Epithelial cell of esophagus (primary cell): ENCODE results near the gene DYNC2LI1.
"Not testable (repeated sequence)": the region's sequence is repeated elsewhere in the genome, so short reads cannot be mapped to it uniquely, and the experiment has no call there.

ENCODE experiments used
- DNase-seq: peaks from one replicate; pipeline ENCODE4 v3.0.0; 2010; ENCODE audit warnings: low read depth
- H3K4me3 ChIP-seq: 2 replicates; pipeline ENCODE4 v1.5.1; 2011; ENCODE audit warnings: mild to moderate bottlenecking, low read length, control low read depth
- CTCF ChIP-seq: IDR thresholded peaks from 2 replicates; pipeline ENCODE4 v1.5.1; 2011; ENCODE audit warnings: low read depth, mild to moderate bottlenecking, low read length, control low read depth, inconsistent platforms; ENCODE audit not compliant: insufficient read depth; ENCODE audit errors: missing control alignments

The DYNC2LI1 gene

GRCh38 chr2:43773876-43774613 is at the start of gene DYNC2LI1:
Gene DYNC2LI1, plus strand, starts transcription at chr2:43774039. Its CDS starts 100 bp downstream, at chr2:43774139.
- peak; percentile 94 for DNase-seq
- peak within 1 kb of the TSS; percentile 64 for H3K4me3 ChIP-seq
- TF ChIP-seq CTCF: no peak

- H3K4me3 ChIP-seq: no peak overlapping the region
- TF ChIP-seq CTCF: no peak
- no peak for DNase-seq
Observed at GRCh38 chr2:43724728-43725526, 48.9 kb upstream of the DYNC2LI1 start.

- no peak for DNase-seq
- TF ChIP-seq CTCF: no peak
- H3K4me3 ChIP-seq: no peak overlapping the region
Observed at GRCh38 chr2:43725711-43726246, 48.1 kb upstream of the DYNC2LI1 start.

GRCh38 chr2:43726961-43727633 is 46.7 kb upstream of the DYNC2LI1 start:
- not testable (repeated sequence) for H3K4me3 ChIP-seq
- peak; percentile 35 for DNase-seq

GRCh38 chr2:43727634-43728014 is 46.2 kb upstream of the DYNC2LI1 start:
- no peak for TF ChIP-seq CTCF
- DNase-seq: no peak

GRCh38 chr2:43729491-43730174 is 44.2 kb upstream of the DYNC2LI1 start:
- DNase-seq: no peak
- no peak overlapping the region for H3K4me3 ChIP-seq
- no peak for TF ChIP-seq CTCF

More at GRCh38 chr2:43727634-43728014, 46.2 kb upstream of the DYNC2LI1 start:
- H3K4me3 ChIP-seq: no peak overlapping the region
